ENCODE results near the gene SLC25A22. TPM values are rescaled to one million over a fixed set of nuclear protein-coding genes. Genes with fewer than 3 reads are reported as not detected.

Gene SLC25A22
- total RNA-seq, 2 donors from 2014 or later = 55.8 to 69.5 TPM

GRCh38 chr11:826836-827145 lies 28.7 kb upstream of the SLC25A22 start:
- 0% methylated on average over 10 to 22 of the region's 22 CpGs for WGBS, 2 donors
- Histone ChIP-seq H3K4me3 (peak overlapping the region; percentile 36 to 42), H3K36me3 (replicated peaks in 1 of 2; ENCODE audit: insufficient read depth in 1 of 2, low read depth in 2 of 2) (peaks cover 0 to 2% of the 10 kb centered on the region in 2 donors), H3K27me3 (no peaks in the 10 kb centered on the region), H3K4me1 (peaks cover 97% of the 10 kb centered on the region), H3K27ac (peak overlapping the region; percentile 92 to 100 (median 95)), H3K9me3 (no peaks in the 10 kb centered on the region)
- DNase-seq = no peak
- TF ChIP-seq CTCF (IDR thresholded peaks at IDR 0.05) (no peak), POLR2A (IDR thresholded peaks at IDR 0.05) (no peak)
- ATAC-seq = peak; percentile 2
- intact Hi-C loops (cut with DNase I) = no loop called here

- DNase-seq (no peak), ATAC-seq (no peak)
- no peaks in the 10 kb centered on the region for H3K9me3 ChIP-seq
- H3K4me3 ChIP-seq = no peak overlapping the region
- peak overlapping the region; percentile 92 to 100 (median 95) for H3K27ac ChIP-seq
- peaks cover 97% of the 10 kb centered on the region for H3K4me1 ChIP-seq
- intact Hi-C loops (cut with DNase I) = no loop called here
- peaks cover 0 to 2% of the 10 kb centered on the region in 2 donors for H3K36me3 ChIP-seq (replicated peaks in 1 of 2; ENCODE audit: insufficient read depth in 1 of 2, low read depth in 2 of 2)
- 16 to 18% methylated on average over 4 to 9 of the region's 9 CpGs for WGBS, 2 donors
- TF ChIP-seq CTCF (IDR thresholded peaks at IDR 0.05) (no peak), POLR2A (IDR thresholded peaks at IDR 0.05) (no peak)
- H3K27me3 ChIP-seq = no peaks in the 10 kb centered on the region
Measured at GRCh38 chr11:826227-826621, 28.1 kb upstream of the SLC25A22 start.

GRCh38 chr11:825366-826226 lies 27.5 kb upstream of the SLC25A22 start:
- intact Hi-C loops (cut with DNase I) = no loop called here
- no peak for ATAC-seq
- DNase-seq = peak; percentile 67 to 88 (median 86)
- no peaks in the 10 kb centered on the region for H3K9me3 ChIP-seq
- 16 to 25% methylated on average over 6 to 12 of the region's 12 CpGs for WGBS, 2 donors
- peaks cover 99% of the 10 kb centered on the region for H3K4me1 ChIP-seq
- TF ChIP-seq CTCF (IDR thresholded peaks at IDR 0.05) (no peak), POLR2A (IDR thresholded peaks at IDR 0.05) (peak in 2 of 3 donors; percentile 12 to 40)
- H3K36me3 ChIP-seq (replicated peaks in 1 of 2; ENCODE audit: insufficient read depth in 1 of 2, low read depth in 2 of 2) = peaks cover 0 to 2% of the 10 kb centered on the region in 2 donors
- H3K27me3 ChIP-seq = no peaks in the 10 kb centered on the region
- no peak overlapping the region for H3K4me3 ChIP-seq
- H3K27ac ChIP-seq = peak overlapping the region; percentile 92 to 100 (median 95)

GRCh38 chr11:824942-825341 lies 26.9 kb upstream of the SLC25A22 start:
- Histone ChIP-seq H3K4me1 (peaks cover 96% of the 10 kb centered on the region), H3K36me3 (replicated peaks in 1 of 2; ENCODE audit: insufficient read depth in 1 of 2, low read depth in 2 of 2) (peaks cover 0 to 2% of the 10 kb centered on the region in 2 donors), H3K4me3 (no peak overlapping the region), H3K27me3 (no peaks in the 10 kb centered on the region), H3K27ac (peak overlapping the region; percentile 92 to 100 (median 95)), H3K9me3 (no peaks in the 10 kb centered on the region)
- ATAC-seq = peak; percentile 40
- peak; percentile 85 to 93 (median 90) for DNase-seq
- intact Hi-C loops (cut with DNase I) = no loop called here
- 24 to 37% methylated on average over 9 to 10 of the region's 11 CpGs for WGBS, 2 donors
- TF ChIP-seq POLR2A (IDR thresholded peaks at IDR 0.05) (no peak), CTCF (IDR thresholded peaks at IDR 0.05) (no peak)

All from body of pancreas (tissue), 4 donors.